Liver (tissue), 9 donors: Measurements from ENCODE around the gene C4orf54. TPM values are rescaled to one million over a fixed set of nuclear protein-coding genes. Genes with fewer than 3 reads are reported as not detected.

Experiments
- DNase-seq: peaks from one replicate; pipeline ENCODE4 v3.0.0-alpha.2; 2017; ENCODE audit warnings: low spot score
- H3K27ac ChIP-seq, 2 donors: one replicate each; pipeline ENCODE4 v1.7.0; 2013; ENCODE audit warnings: inconsistent platforms in 2 of 2, low read length in 2 of 2, control low read depth in 1 of 2, low read depth in 1 of 2, mild to moderate bottlenecking in 1 of 2
- H3K27me3 ChIP-seq, 4 donors: one replicate each; pipeline versions ENCODE4 v1.6.1 to v1.7.0; 2013; ENCODE audit warnings: low read length in 3 of 4, inconsistent platforms in 1 of 4, mild to moderate bottlenecking in 1 of 4, moderate library complexity in 1 of 4; ENCODE audit not compliant: control insufficient read depth in 4 of 4, insufficient read depth in 4 of 4
- H3K36me3 ChIP-seq, 4 donors: one replicate each; pipeline versions ENCODE4 v1.6.1 to v1.7.0; 2013; ENCODE audit warnings: low read length in 3 of 4, mild to moderate bottlenecking in 3 of 4, low read depth in 1 of 4, moderate library complexity in 1 of 4; ENCODE audit not compliant: control insufficient read depth in 4 of 4, insufficient read depth in 3 of 4
- H3K4me1 ChIP-seq, 4 donors: one replicate each; pipeline versions ENCODE4 v1.6.1 to v1.7.0; 2013; ENCODE audit warnings: low read length in 3 of 4, mild to moderate bottlenecking in 3 of 4, moderate library complexity in 1 of 4; ENCODE audit not compliant: control insufficient read depth in 4 of 4, insufficient read depth in 4 of 4
- H3K4me3 ChIP-seq, 3 donors: one replicate each; pipeline versions ENCODE4 v1.6.1 to v1.7.0; 2013; ENCODE audit warnings: low read length in 3 of 3, control low read depth in 1 of 3, low read depth in 1 of 3, mild to moderate bottlenecking in 1 of 3
- H3K9ac ChIP-seq, 2 donors: one replicate each; pipeline ENCODE4 v1.7.0; 2013; ENCODE audit warnings: low read length in 2 of 2, mild to moderate bottlenecking in 2 of 2, moderate library complexity in 2 of 2, control low read depth in 1 of 2, low read depth in 1 of 2
- H3K9me3 ChIP-seq, 4 donors: one replicate each; pipeline versions ENCODE4 v1.6.1 to v1.7.0; 2013; ENCODE audit warnings: low read length in 3 of 4; ENCODE audit not compliant: control insufficient read depth in 4 of 4
- ATF3 ChIP-seq: IDR thresholded peaks from 2 replicates; pipeline ENCODE4 v1.6.1; 2016; ENCODE audit warnings: antibody characterized with exemption
- CTCF ChIP-seq: fragments of 150-350 bp; IDR thresholded peaks from 2 replicates; pipeline ENCODE4 v1.5.1; 2017; ENCODE audit warnings: improper control_type of control experiment, low read depth, low read length; ENCODE audit not compliant: missing input control
- EGR1 ChIP-seq, 2 donors: IDR thresholded peaks; 2 replicates each; pipeline ENCODE4 v1.6.1; 2016 to 2018; ENCODE audit warnings: antibody characterized with exemption in 2 of 2, low read depth in 2 of 2
- FOXA1 ChIP-seq: IDR thresholded peaks from 2 replicates; pipeline ENCODE4 v1.6.1; 2016; ENCODE audit warnings: antibody characterized with exemption
- FOXA2 ChIP-seq: IDR thresholded peaks from 2 replicates; pipeline ENCODE4 v1.6.1; 2016; ENCODE audit warnings: antibody characterized with exemption
- HNF4G ChIP-seq: IDR thresholded peaks from 2 replicates; pipeline ENCODE4 v1.6.1; 2016; ENCODE audit warnings: antibody characterized with exemption
- JUND ChIP-seq, 2 donors: IDR thresholded peaks; 2 replicates each; pipeline ENCODE4 v1.6.1; 2016; ENCODE audit warnings: antibody characterized with exemption in 2 of 2
- MAX ChIP-seq: IDR thresholded peaks from 2 replicates; pipeline ENCODE4 v1.6.1; 2016; ENCODE audit warnings: antibody characterized with exemption
- NR2F2 ChIP-seq: IDR thresholded peaks from 2 replicates; pipeline ENCODE4 v1.6.1; 2016; ENCODE audit warnings: antibody characterized with exemption
- REST ChIP-seq: IDR thresholded peaks from 2 replicates; pipeline ENCODE4 v1.6.1; 2016; ENCODE audit warnings: antibody characterized with exemption, mild to moderate bottlenecking
- RXRA ChIP-seq, 2 donors: IDR thresholded peaks; 2 replicates each; pipeline ENCODE4 v1.6.1; 2017 to 2018; ENCODE audit warnings: antibody characterized with exemption in 2 of 2, mild to moderate bottlenecking in 1 of 2
- SP1 ChIP-seq: IDR thresholded peaks from 2 replicates; pipeline ENCODE4 v1.6.1; 2018; ENCODE audit warnings: antibody characterized with exemption, mild to moderate bottlenecking
- YY1 ChIP-seq: IDR thresholded peaks from 2 replicates; pipeline ENCODE4 v1.6.1; 2016; ENCODE audit warnings: antibody characterized with exemption, mild to moderate bottlenecking
- WGBS: extraction: QIAGEN DNeasy Blood & Tissue Kit; methylation state at CpG from one replicate; pipeline ENCODE4 v1.1.7; 2013; 5-methylcytosine and 5-hydroxymethylcytosine counted together
- polyA plus RNA-seq, 2 donors: library from polyadenylated mRNA; stranded (reverse) in 1 of 2; unstranded in 1 of 2; fragments of 200-250 nt in 1 of 2; fragments of >200 nt in 1 of 2; fragmentation: Nextera tagmentation in 1 of 2; extraction: Ambion mirVana in 1 of 2; gene quantifications; one replicate each; pipeline versions ENCODE4 v1.2.1 to v1.2.3, GENCODE V29; 2013 to 2015
- total RNA-seq, 2 donors: library from RNA; depleted of rRNA; stranded (reverse); fragments of >200 nt; gene quantifications; one replicate each; pipeline ENCODE4 v1.2.3, GENCODE V29; 2014
- donor health status: healthy.
- donor health status: healthy.
- donor health status: healthy.
- donor health status: healthy.
- donor health status: healthy.

C4orf54 gene
- total and polyA plus RNA-seq, 4 donors = under 0.01 TPM; not detected in 3

GRCh38 chr4:99617374-99617773 lies 40.3 kb downstream of the C4orf54 start:
- WGBS = 86% methylated on average over 1 of the region's 1 CpG

GRCh38 chr4:99615170-99615820 lies 42.3 kb downstream of the C4orf54 start:
- Histone ChIP-seq H3K4me1 (no peaks in the 10 kb centered on the region), H3K27me3 (no peaks in the 10 kb centered on the region), H3K27ac (no peak overlapping the region), H3K9ac (no peak overlapping the region), H3K4me3 (no peak overlapping the region), H3K36me3 (peaks cover 4 to 78% (median 56%) of the 10 kb centered on the region in 4 donors), H3K9me3 (no peaks in the 10 kb centered on the region)
- TF ChIP-seq FOXA1 = no peak
- TF ChIP-seq FOXA2 = no peak
- no peak for TF ChIP-seq RXRA (IDR thresholded peaks at IDR 0.05)
- TF ChIP-seq YY1 = no peak
- no peak for TF ChIP-seq SP1
- 86% methylated on average over 1 of the region's 1 CpG for WGBS
- no peak for DNase-seq

More at GRCh38 chr4:99617374-99617773, 40.3 kb downstream of the C4orf54 start:
- Histone ChIP-seq H3K4me1 (no peaks in the 10 kb centered on the region), H3K4me3 (no peak overlapping the region), H3K27me3 (no peaks in the 10 kb centered on the region), H3K36me3 (peaks cover 8 to 83% (median 58%) of the 10 kb centered on the region in 4 donors), H3K9me3 (no peaks in the 10 kb centered on the region), H3K9ac (no peak overlapping the region), H3K27ac (no peak overlapping the region)
- no peak for TF ChIP-seq CTCF
- no peak for TF ChIP-seq EGR1 (IDR thresholded peaks at IDR 0.05; ENCODE audit: low read depth in 2 of 2)
- TF ChIP-seq RXRA (IDR thresholded peaks at IDR 0.05) = no peak
- no peak for TF ChIP-seq MAX
- no peak for TF ChIP-seq SP1
- no peak for TF ChIP-seq JUND (IDR thresholded peaks at IDR 0.05)
- TF ChIP-seq HNF4G = no peak
- no peak for TF ChIP-seq REST
- no peak for DNase-seq

GRCh38 chr4:99614491-99614890 lies 43.1 kb downstream of the C4orf54 start:
- Histone ChIP-seq H3K36me3 (peaks cover 4 to 78% (median 56%) of the 10 kb centered on the region in 4 donors), H3K27me3 (no peaks in the 10 kb centered on the region), H3K4me1 (no peaks in the 10 kb centered on the region), H3K4me3 (no peak overlapping the region), H3K27ac (no peak overlapping the region), H3K9ac (no peak overlapping the region), H3K9me3 (no peaks in the 10 kb centered on the region)
- no peak for DNase-seq
- TF ChIP-seq MAX = no peak
- TF ChIP-seq ATF3 = no peak
- no peak for TF ChIP-seq NR2F2
- TF ChIP-seq YY1 = no peak
- no peak for TF ChIP-seq JUND (IDR thresholded peaks at IDR 0.05)
- 81% methylated on average over 1 of the region's 1 CpG for WGBS
